HG02571 (cell line): ENCODE data around the gene MROH7.
"Not testable (repeated sequence)": the region's sequence is repeated elsewhere in the genome, so short reads cannot be mapped to it uniquely, and the experiment has no call there.

Experiments
- ATAC-seq: cut with Tn5 transposase; IDR thresholded peaks from one replicate; pipeline ENCODE4 v1.9.1; 2021; ENCODE audit warnings: mild to moderate bottlenecking, moderate library complexity; ENCODE audit not compliant: unreplicated experiment

MROH7 gene

GRCh38 chr1:54609301-54609921 is 32.2 kb upstream of the MROH7 start:
- no peak for ATAC-seq

GRCh38 chr1:54610048-54610447 is 31.5 kb upstream of the MROH7 start:
- ATAC-seq, result no peak

- no peak for ATAC-seq
These were observed 30.7 kb upstream of the MROH7 start for GRCh38 chr1:54610601-54611580.

GRCh38 chr1:54611621-54612020 is 30.0 kb upstream of the MROH7 start:
- no peak for ATAC-seq

- ATAC-seq, result no peak
These were observed 27.6 kb upstream of the MROH7 start for GRCh38 chr1:54614024-54614423.

GRCh38 chr1:54614563-54614962 is 27.0 kb upstream of the MROH7 start:
- no peak for ATAC-seq

GRCh38 chr1:54615531-54616279 is 25.9 kb upstream of the MROH7 start:
- ATAC-seq, result no peak

- ATAC-seq, result no peak
These were observed 21.8 kb upstream of the MROH7 start for GRCh38 chr1:54619749-54620148.

- ATAC-seq, result no peak
These were observed 18.2 kb upstream of the MROH7 start, which contains the start of gene FAM151A for GRCh38 chr1:54623216-54624007. Gene FAM151A (minus strand): TSS chr1:54623525. CDS start chr1:54623395, 130 bp downstream.

- no peak for ATAC-seq
These were observed 16.8 kb upstream of the MROH7 start for GRCh38 chr1:54624466-54625464.

- no peak for ATAC-seq
These were observed 14.4 kb upstream of the MROH7 start for GRCh38 chr1:54627196-54627595.

- not testable (repeated sequence) for ATAC-seq
These were observed 5.8 kb upstream of the MROH7 start for GRCh38 chr1:54635804-54636203.

GRCh38 chr1:54636461-54637446 is 4.8 kb upstream of the MROH7 start:
- not testable (repeated sequence) for ATAC-seq

- no peak for ATAC-seq
These were observed 1.2 kb upstream of the MROH7 start for GRCh38 chr1:54640361-54640760.

- no peak for ATAC-seq
These were observed 2.1 kb downstream of the MROH7 start for GRCh38 chr1:54643736-54644135.

- no peak for ATAC-seq
These were observed 4.5 kb downstream of the MROH7 start for GRCh38 chr1:54645806-54646676.
